Kidney (tissue), 14 donors: ENCODE measurements around the gene SUPT6H. TPM values are rescaled to one million over a fixed set of nuclear protein-coding genes. Genes with fewer than 3 reads are reported as not detected.

Experiments
- DNase-seq, 5 donors: peaks; one replicate each; pipeline ENCODE4 v3.0.0-alpha.2; 2013 to 2020
- FAIRE-seq: peaks from 2 replicates; lab custom pipeline; 2012; peaks lifted over from hg19 to GRCh38; lab: Jason Lieb, UNC
- H3K27ac ChIP-seq, 2 donors: one replicate each; pipeline ENCODE4 v1.7.0; 2013; ENCODE audit warnings: low read depth in 2 of 2, low read length in 2 of 2, inconsistent platforms in 1 of 2
- H3K27me3 ChIP-seq: one replicate; pipeline ENCODE4 v1.7.1; 2013; ENCODE audit warnings: low read length, inconsistent platforms; ENCODE audit not compliant: control insufficient read depth, insufficient read depth
- H3K36me3 ChIP-seq, 3 donors: one replicate each; pipeline versions ENCODE4 v1.7.0 to v1.7.1; 2013; ENCODE audit warnings: low read length in 3 of 3, control low read depth in 1 of 3, inconsistent platforms in 1 of 3; ENCODE audit not compliant: insufficient read depth in 3 of 3, control insufficient read depth in 2 of 3
- H3K4me1 ChIP-seq, 3 donors: one replicate each; pipeline versions ENCODE4 v1.7.0 to v1.7.1; 2013; ENCODE audit warnings: low read length in 3 of 3, inconsistent platforms in 1 of 3, low read depth in 1 of 3; ENCODE audit not compliant: control insufficient read depth in 2 of 3, insufficient read depth in 2 of 3
- H3K4me3 ChIP-seq, 3 donors: one replicate each; pipeline versions ENCODE4 v1.7.0 to v1.8.1; 2013; ENCODE audit warnings: low read length in 3 of 3, control low read depth in 1 of 3, inconsistent platforms in 1 of 3
- H3K9ac ChIP-seq, 3 donors: one replicate each; pipeline versions ENCODE4 v1.7.0 to v1.7.1; 2013; ENCODE audit warnings: low read length in 3 of 3, control low read depth in 1 of 3, inconsistent platforms in 1 of 3
- H3K9me3 ChIP-seq, 3 donors: one replicate each; pipeline versions ENCODE4 v1.7.0 to v1.7.1; 2013; ENCODE audit warnings: low read length in 3 of 3, control low read depth in 1 of 3, inconsistent platforms in 1 of 3; ENCODE audit not compliant: control insufficient read depth in 2 of 3, insufficient read depth in 1 of 3
- intact Hi-C: fragments of 100-400 bp; cut with DNase I; formaldehyde crosslinking; loops from one replicate; pipeline ENCODE4 v1.11.1; 2022
- polyA plus RNA-seq: library from polyadenylated mRNA; stranded (reverse); fragments of 350-450 nt; fragmentation: Illumina TruSeq; extraction: RNeasy Lipid Tissue Mini Kit (QIAGEN cat#74804); gene quantifications from one replicate; pipeline ENCODE4 v1.2.3, GENCODE V29; 2014; ENCODE audit warnings: low read depth, low replicate concordance; ENCODE audit not compliant: insufficient read depth
- total RNA-seq: library from RNA; stranded (reverse); fragmentation: NEBNext Ultra II Directional; extraction: Animal tissue kit (Norgen Biotek cat#: 25700); gene quantifications from one replicate; pipeline ENCODE4 v1.2.1, GENCODE V29; 2021
- TF ChIP-seq, protein P1 (sequence below): IDR thresholded peaks from 3 replicates; pipeline ENCODE4 v1.5.1; 2012; ENCODE audit warnings: mild to moderate bottlenecking, moderate library complexity, borderline replicate concordance; ENCODE audit not compliant: insufficient read depth; ENCODE audit errors: extremely low read depth
- donor health status: control.
- donor health status: control.
- donor health status: control.
- donor health status: control.
- donor health status: control.
- donor health status: DM: yes; HTN: yes; CAD: no.
- donor health status: Normal renal cell carcinoma (clear cell type).

Gene SUPT6H
- total and polyA plus RNA-seq, 2 donors from 2014 or later, result 21.4 to 61.5 TPM

DNA sequence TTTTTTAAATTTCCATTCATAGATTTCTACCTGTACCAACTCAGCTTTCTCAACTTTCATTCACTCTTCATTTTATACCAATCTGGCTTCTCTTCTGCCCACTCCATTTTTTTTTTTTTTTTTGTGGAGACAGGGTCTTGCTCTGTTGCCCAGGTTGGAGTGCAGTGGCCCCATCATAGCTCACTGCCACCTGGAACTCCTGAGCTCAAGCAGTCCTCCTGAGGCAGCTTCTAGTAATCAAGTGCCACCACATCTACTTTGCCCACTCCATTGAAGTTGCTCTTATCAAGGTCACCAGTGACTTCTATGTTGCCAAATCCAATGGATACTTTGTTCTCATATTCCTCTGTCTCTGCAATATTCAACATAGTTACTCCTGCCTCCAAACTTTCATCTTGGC lies 1.7 kb downstream of the SUPT6H start:
- Histone ChIP-seq H3K36me3 (peaks cover 0 to 11% (median 0%) of the 10 kb centered on the region in 3 donors), H3K27ac (no peak overlapping the region), H3K4me3 (peak overlapping the region in 1 of 3 donors; percentile 95), H3K9me3 (no peaks in the 10 kb centered on the region), H3K27me3 (no peaks in the 10 kb centered on the region), H3K4me1 (peaks cover 5 to 16% (median 12%) of the 10 kb centered on the region in 3 donors), H3K9ac (no peak overlapping the region)
- intact Hi-C loops, result no loop called here
- FAIRE-seq, result no peak
- no peak for DNase-seq
- TF ChIP-seq, protein P1, sequence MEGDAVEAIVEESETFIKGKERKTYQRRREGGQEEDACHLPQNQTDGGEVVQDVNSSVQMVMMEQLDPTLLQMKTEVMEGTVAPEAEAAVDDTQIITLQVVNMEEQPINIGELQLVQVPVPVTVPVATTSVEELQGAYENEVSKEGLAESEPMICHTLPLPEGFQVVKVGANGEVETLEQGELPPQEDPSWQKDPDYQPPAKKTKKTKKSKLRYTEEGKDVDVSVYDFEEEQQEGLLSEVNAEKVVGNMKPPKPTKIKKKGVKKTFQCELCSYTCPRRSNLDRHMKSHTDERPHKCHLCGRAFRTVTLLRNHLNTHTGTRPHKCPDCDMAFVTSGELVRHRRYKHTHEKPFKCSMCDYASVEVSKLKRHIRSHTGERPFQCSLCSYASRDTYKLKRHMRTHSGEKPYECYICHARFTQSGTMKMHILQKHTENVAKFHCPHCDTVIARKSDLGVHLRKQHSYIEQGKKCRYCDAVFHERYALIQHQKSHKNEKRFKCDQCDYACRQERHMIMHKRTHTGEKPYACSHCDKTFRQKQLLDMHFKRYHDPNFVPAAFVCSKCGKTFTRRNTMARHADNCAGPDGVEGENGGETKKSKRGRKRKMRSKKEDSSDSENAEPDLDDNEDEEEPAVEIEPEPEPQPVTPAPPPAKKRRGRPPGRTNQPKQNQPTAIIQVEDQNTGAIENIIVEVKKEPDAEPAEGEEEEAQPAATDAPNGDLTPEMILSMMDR, result no peak

DNA sequence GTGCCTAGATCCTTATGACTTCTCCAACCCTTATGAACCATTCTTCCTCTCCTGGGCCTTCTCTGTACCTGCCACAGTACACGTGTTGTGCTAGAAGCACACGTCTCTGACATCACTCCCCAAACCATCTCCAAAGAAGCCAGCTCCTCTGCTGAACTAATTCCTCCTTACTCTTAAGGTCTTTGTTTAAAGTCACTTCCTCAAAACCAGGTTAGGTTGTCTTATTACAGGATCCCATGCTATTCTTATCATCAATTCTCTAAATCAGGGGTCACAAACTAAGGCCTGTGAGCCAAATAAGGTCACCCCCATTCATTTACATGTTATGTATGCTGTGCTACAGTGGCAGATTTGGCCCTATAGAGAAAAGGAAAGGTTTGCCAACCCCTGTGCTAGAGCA lies 4.0 kb downstream of the SUPT6H start:
- Histone ChIP-seq H3K4me3 (no peak overlapping the region), H3K27ac (no peak overlapping the region), H3K9ac (no peak overlapping the region), H3K9me3 (no peaks in the 10 kb centered on the region), H3K36me3 (peaks cover 2 to 18% (median 9%) of the 10 kb centered on the region in 3 donors), H3K4me1 (peaks cover 5 to 11% (median 9%) of the 10 kb centered on the region in 3 donors), H3K27me3 (no peaks in the 10 kb centered on the region)
- DNase-seq (no peak), FAIRE-seq (no peak)
- TF ChIP-seq, protein P1, result no peak
- intact Hi-C loops, result no loop called here

DNA sequence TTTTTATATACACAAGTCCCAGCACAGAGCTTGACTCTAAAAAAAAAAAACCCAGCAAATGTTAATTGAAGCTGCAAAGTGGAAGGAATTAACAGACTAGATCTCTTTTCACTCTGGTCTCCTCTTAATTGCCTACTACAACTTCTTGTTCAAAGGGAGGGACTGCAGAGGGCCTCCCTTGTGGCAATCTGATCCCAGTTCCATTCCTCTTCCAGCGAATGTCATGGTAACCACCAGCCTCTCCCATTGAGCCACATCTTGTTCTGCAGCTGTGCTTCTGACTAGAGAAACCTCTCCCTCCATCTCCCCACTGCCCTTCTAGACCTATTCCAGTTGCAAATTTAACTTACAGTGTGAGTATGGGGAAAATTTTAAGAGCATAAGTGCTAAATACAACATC lies 5.9 kb downstream of the SUPT6H start:
- H3K27ac ChIP-seq, result no peak overlapping the region
- H3K4me1 ChIP-seq, result peaks cover 5 to 9% (median 9%) of the 10 kb centered on the region in 3 donors
- H3K27me3 ChIP-seq, result no peaks in the 10 kb centered on the region
- intact Hi-C loops, result no loop called here
- no peak for FAIRE-seq
- no peak overlapping the region for H3K4me3 ChIP-seq
- H3K36me3 ChIP-seq, result peaks cover 4 to 30% (median 27%) of the 10 kb centered on the region in 3 donors
- DNase-seq, result peak in 2 of 5 donors; percentile 7 to 11
- TF ChIP-seq, protein P1, result no peak
- H3K9ac ChIP-seq, result no peak overlapping the region
- no peaks in the 10 kb centered on the region for H3K9me3 ChIP-seq

DNA sequence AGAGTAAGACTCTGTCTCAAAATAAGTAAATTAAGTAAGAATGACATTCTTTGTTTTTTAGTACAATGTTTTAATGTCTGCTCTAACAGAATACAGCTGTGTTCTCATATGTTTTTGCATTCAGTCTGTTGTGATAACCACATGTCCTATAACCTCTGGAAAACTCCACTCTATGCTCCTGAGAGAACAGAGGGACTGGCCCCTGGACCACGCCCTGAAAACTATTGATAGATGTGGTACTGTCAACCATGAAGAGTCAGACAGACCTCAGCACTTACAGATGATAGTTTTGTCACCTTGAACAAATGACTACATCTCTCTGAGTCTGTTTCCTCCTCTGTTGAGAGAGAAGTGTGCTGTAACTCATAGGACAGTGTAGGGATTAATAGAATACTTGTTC lies 7.9 kb downstream of the SUPT6H start:
- Histone ChIP-seq H3K27me3 (no peaks in the 10 kb centered on the region), H3K36me3 (peaks cover 7 to 48% (median 46%) of the 10 kb centered on the region in 3 donors), H3K9ac (no peak overlapping the region), H3K4me3 (no peak overlapping the region), H3K27ac (no peak overlapping the region), H3K9me3 (no peaks in the 10 kb centered on the region), H3K4me1 (peaks cover 0 to under 1% (median 0%) of the 10 kb centered on the region in 3 donors)
- FAIRE-seq (no peak), DNase-seq (no peak)
- intact Hi-C loops, result no loop called here
- TF ChIP-seq, protein P1, result no peak
